ENCODE results near the gene ZDHHC6. TPM values are rescaled to one million over a fixed set of nuclear protein-coding genes. Genes with fewer than 3 reads are reported as not detected.

ZDHHC6 gene
- total and polyA plus RNA-seq, 4 experiments from 2014 or later, result 39.3 to 61.2 (median 54.3) TPM

DNA sequence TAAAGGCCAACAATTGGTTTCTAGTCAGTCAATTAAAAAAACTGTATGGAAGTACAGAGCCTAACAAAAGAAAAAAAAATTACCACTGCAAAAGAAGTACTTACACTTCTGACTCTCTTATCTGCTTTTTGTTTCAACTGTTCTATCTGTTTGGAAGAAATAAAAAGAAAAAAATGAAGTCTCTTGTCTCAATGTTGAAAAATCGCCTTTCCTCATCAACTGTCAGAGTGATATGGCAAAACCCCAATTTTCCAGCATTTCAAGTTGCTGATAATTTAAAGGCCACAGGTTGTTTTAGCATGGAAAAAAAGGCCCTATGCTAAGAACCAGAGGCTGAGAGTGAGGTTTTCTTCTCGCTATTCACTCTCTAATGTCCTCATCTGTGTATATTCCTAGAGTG lies 13.6 kb downstream of the ZDHHC6 start:
- H3K9me3 ChIP-seq (ENCODE audit: control insufficient read depth in 1 of 2, low read length in 2 of 2), result no peaks in the 10 kb centered on the region
- H3K4me3 Mint-ChIP-seq, result no peak overlapping the region
- H3K27me3 ChIP-seq (ENCODE audit: insufficient read depth, low read length), result no peaks in the 10 kb centered on the region
- H3K4me3 ChIP-seq (ENCODE audit: low read length in 2 of 2), result no peak overlapping the region
- intact Hi-C loops (cut with micrococcal nuclease), result no loop called here
- no peaks in the 10 kb centered on the region for H3K9me3 Mint-ChIP-seq
- ChIA-PET CTCF (ENCODE audit: partially characterized antibody) (interaction anchor here (1.0 to 5.1 kb wide), 4 partner anchors 19 to 117 kb away, joined by 3 to 25 read pairs (median 3); no protein-coding TSS in a partner anchor), POLR2A (ENCODE audit: partially characterized antibody) (interaction anchor here (1.1 kb wide), 1 partner anchor 14 kb away, joined by 4 read pairs; the partner anchor contains the start of genes VTI1A and ZDHHC6)
- H3K27me3 Mint-ChIP-seq, result no peaks in the 10 kb centered on the region
- no peaks in the 10 kb centered on the region for H3K4me1 ChIP-seq (ENCODE audit: insufficient read depth, low read length)
- H3K36me3 Mint-ChIP-seq, result peaks cover 31 to 72% of the 10 kb centered on the region in 2 donors
- H3K36me3 ChIP-seq (ENCODE audit: insufficient read depth, low read length), result peaks cover 65% of the 10 kb centered on the region
- peak overlapping the region in 1 of 7 donors; percentile 21 for H3K27ac Mint-ChIP-seq
- no peak for DNase-seq
- no peak overlapping the region for H3K27ac ChIP-seq (ENCODE audit: low read depth, low read length)
- H3K4me1 Mint-ChIP-seq, result peaks cover 0 to 6% (median 0%) of the 10 kb centered on the region in 4 donors

- intact Hi-C loops (cut with micrococcal nuclease), result loop anchor here (10.0 kb wide), 1 partner anchor 55 kb away; the partner anchor contains the start of gene ACSL5
- H3K4me1 ChIP-seq (ENCODE audit: insufficient read depth, low read length), result no peaks in the 10 kb centered on the region
- Mint-ChIP-seq H3K27me3 (no peaks in the 10 kb centered on the region), H3K27ac (peak overlapping the region in 6 of 7 donors; percentile 7 to 82 (median 10)), H3K9me3 (no peaks in the 10 kb centered on the region), H3K36me3 (peaks cover 43 to 79% of the 10 kb centered on the region in 2 donors), H3K4me3 (no peak overlapping the region), H3K4me1 (peaks cover 0 to 3% (median 0%) of the 10 kb centered on the region in 4 donors)
- H3K9me3 ChIP-seq (ENCODE audit: control insufficient read depth in 1 of 2, low read length in 2 of 2), result no peaks in the 10 kb centered on the region
- CTCF ChIA-PET (ENCODE audit: partially characterized antibody), result interaction anchor here (0.5 to 1.4 kb wide), 4 partner anchors 13 to 1626 kb away, joined by 3 to 4 read pairs (median 3); no protein-coding TSS in a partner anchor
- POLR2A ChIA-PET (ENCODE audit: partially characterized antibody), result interaction anchor here (1.3 kb wide), 1 partner anchor 55 kb away, joined by 4 read pairs; no protein-coding TSS in a partner anchor
- no peaks in the 10 kb centered on the region for H3K27me3 ChIP-seq (ENCODE audit: insufficient read depth, low read length)
- no peak for DNase-seq
- no peak overlapping the region for H3K4me3 ChIP-seq (ENCODE audit: low read length in 2 of 2)
- no peak overlapping the region for H3K27ac ChIP-seq (ENCODE audit: low read depth, low read length)
- H3K36me3 ChIP-seq (ENCODE audit: insufficient read depth, low read length), result peaks cover 71% of the 10 kb centered on the region
These were observed 17.0 kb downstream of the ZDHHC6 start for GRCh38 chr10:112429654-112430230.

- Mint-ChIP-seq H3K4me1 (peaks cover 0 to 3% (median 0%) of the 10 kb centered on the region in 4 donors), H3K27ac (peak overlapping the region; percentile 7 to 82 (median 38)), H3K27me3 (no peaks in the 10 kb centered on the region), H3K9me3 (no peaks in the 10 kb centered on the region), H3K36me3 (peaks cover 45 to 79% of the 10 kb centered on the region in 2 donors), H3K4me3 (no peak overlapping the region)
- Histone ChIP-seq H3K27me3 (ENCODE audit: insufficient read depth, low read length) (no peaks in the 10 kb centered on the region), H3K9me3 (ENCODE audit: control insufficient read depth in 1 of 2, low read length in 2 of 2) (no peaks in the 10 kb centered on the region), H3K27ac (ENCODE audit: low read depth, low read length) (no peak overlapping the region), H3K4me3 (ENCODE audit: low read length in 2 of 2) (no peak overlapping the region), H3K4me1 (ENCODE audit: insufficient read depth, low read length) (no peaks in the 10 kb centered on the region), H3K36me3 (ENCODE audit: insufficient read depth, low read length) (peaks cover 70% of the 10 kb centered on the region)
- intact Hi-C loops (cut with micrococcal nuclease), result loop anchor here (10.0 kb wide), 1 partner anchor 54 kb away; the partner anchor contains the start of gene ACSL5
- ChIA-PET CTCF (ENCODE audit: partially characterized antibody) (interaction anchor here (0.5 to 1.4 kb wide), 4 partner anchors 13 to 1626 kb away, joined by 3 to 4 read pairs (median 3); no protein-coding TSS in a partner anchor), POLR2A (ENCODE audit: partially characterized antibody) (interaction anchor here (1.3 kb wide), 1 partner anchor 55 kb away, joined by 4 read pairs; no protein-coding TSS in a partner anchor)
- no peak for DNase-seq
These were observed 17.6 kb downstream of the ZDHHC6 start for GRCh38 chr10:112429147-112429546.

- H3K36me3 Mint-ChIP-seq, result peaks cover 43 to 80% of the 10 kb centered on the region in 2 donors
- intact Hi-C loops (cut with micrococcal nuclease), result loop anchor here (10.0 kb wide), 1 partner anchor 51 kb away; the partner anchor contains the start of gene ACSL5
These were observed 20.6 kb downstream of the ZDHHC6 start for GRCh38 chr10:112426111-112426510.

GRCh38 chr10:112424651-112425050 lies 22.1 kb downstream of the ZDHHC6 start:
- Histone ChIP-seq H3K27ac (ENCODE audit: low read depth, low read length) (no peak overlapping the region), H3K4me1 (ENCODE audit: insufficient read depth, low read length) (no peaks in the 10 kb centered on the region), H3K4me3 (ENCODE audit: low read length in 2 of 2) (no peak overlapping the region), H3K27me3 (ENCODE audit: insufficient read depth, low read length) (no peaks in the 10 kb centered on the region), H3K9me3 (ENCODE audit: control insufficient read depth in 1 of 2, low read length in 2 of 2) (no peaks in the 10 kb centered on the region), H3K36me3 (ENCODE audit: insufficient read depth, low read length) (peaks cover 55% of the 10 kb centered on the region)
- Mint-ChIP-seq H3K27me3 (no peaks in the 10 kb centered on the region), H3K4me1 (peaks cover 0 to 3% (median 0%) of the 10 kb centered on the region in 4 donors), H3K4me3 (no peak overlapping the region), H3K27ac (peak overlapping the region in 2 of 7 donors; percentile 30 to 72), H3K36me3 (peaks cover 43 to 74% of the 10 kb centered on the region in 2 donors), H3K9me3 (no peaks in the 10 kb centered on the region)
- DNase-seq, result no peak
- intact Hi-C loops (cut with micrococcal nuclease), result loop anchor here (10.0 kb wide), 1 partner anchor 50 kb away; the partner anchor contains the start of gene ACSL5
- ChIA-PET POLR2A (ENCODE audit: partially characterized antibody) (interaction anchor here (1.1 to 3.1 kb wide), 2 partner anchors 22 to 49 kb away, joined by 3 to 14 read pairs; partner anchors contain the start of genes VTI1A and ZDHHC6), CTCF (ENCODE audit: partially characterized antibody) (interaction anchor here (4.3 kb wide), 1 partner anchor 11 kb away, joined by 31 read pairs; no protein-coding TSS in a partner anchor)

More at GRCh38 chr10:112426111-112426510, 20.6 kb downstream of the ZDHHC6 start:
- Histone ChIP-seq H3K9me3 (ENCODE audit: control insufficient read depth in 1 of 2, low read length in 2 of 2) (no peaks in the 10 kb centered on the region), H3K27ac (ENCODE audit: low read depth, low read length) (no peak overlapping the region), H3K4me1 (ENCODE audit: insufficient read depth, low read length) (no peaks in the 10 kb centered on the region), H3K36me3 (ENCODE audit: insufficient read depth, low read length) (peaks cover 64% of the 10 kb centered on the region), H3K27me3 (ENCODE audit: insufficient read depth, low read length) (no peaks in the 10 kb centered on the region), H3K4me3 (ENCODE audit: low read length in 2 of 2) (no peak overlapping the region)
- ChIA-PET POLR2A (ENCODE audit: partially characterized antibody) (interaction anchor here (1.1 to 3.1 kb wide), 2 partner anchors 32 to 51 kb away, joined by 3 to 14 read pairs; no protein-coding TSS in a partner anchor), CTCF (ENCODE audit: partially characterized antibody) (interaction anchor here (1.2 to 4.3 kb wide), 2 partner anchors 9 to 289 kb away, joined by 6 to 31 read pairs; no protein-coding TSS in a partner anchor)
- Mint-ChIP-seq H3K4me3 (no peak overlapping the region), H3K27ac (peak overlapping the region in 3 of 7 donors; percentile 24 to 81 (median 64)), H3K27me3 (no peaks in the 10 kb centered on the region), H3K4me1 (peaks cover 0 to 3% (median 0%) of the 10 kb centered on the region in 4 donors), H3K9me3 (no peaks in the 10 kb centered on the region)
- no peak for DNase-seq

DNA sequence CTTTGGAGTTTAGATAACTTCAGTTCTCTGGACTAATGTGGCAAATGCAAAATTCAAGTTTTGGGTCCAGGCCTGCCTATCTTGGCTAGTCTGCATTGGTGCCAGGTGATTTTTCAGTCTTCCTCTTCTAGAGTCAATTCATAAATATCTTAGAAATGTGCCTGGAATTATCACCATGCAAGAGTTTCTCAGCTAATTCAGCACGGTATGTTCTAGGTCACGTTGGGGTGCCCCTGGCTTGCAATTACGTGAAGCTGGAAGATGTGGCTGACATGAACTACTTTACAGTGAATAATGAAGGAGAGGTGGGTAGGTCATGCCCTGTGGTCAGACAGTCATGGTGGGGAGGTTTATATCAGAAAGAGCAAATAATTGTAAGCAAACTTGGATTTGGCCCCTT lies 25.0 kb downstream of the ZDHHC6 start:
- H3K4me1 ChIP-seq (ENCODE audit: insufficient read depth, low read length), result no peaks in the 10 kb centered on the region
- H3K9me3 ChIP-seq (ENCODE audit: control insufficient read depth in 1 of 2, low read length in 2 of 2), result no peaks in the 10 kb centered on the region
- no peak for DNase-seq
- no peak overlapping the region for H3K27ac ChIP-seq (ENCODE audit: low read depth, low read length)
- intact Hi-C loops (cut with micrococcal nuclease), result loop anchor here (10.0 kb wide), 1 partner anchor 47 kb away; the partner anchor contains the start of gene ACSL5
- H3K36me3 ChIP-seq (ENCODE audit: insufficient read depth, low read length), result peaks cover 49% of the 10 kb centered on the region
- H3K27ac Mint-ChIP-seq, result peak overlapping the region in 6 of 7 donors; percentile 5 to 81 (median 40)
- CTCF ChIA-PET (ENCODE audit: partially characterized antibody), result no interaction called here
- POLR2A ChIA-PET (ENCODE audit: partially characterized antibody), result no interaction called here
- H3K27me3 ChIP-seq (ENCODE audit: insufficient read depth, low read length), result no peaks in the 10 kb centered on the region
- H3K4me3 ChIP-seq (ENCODE audit: low read length in 2 of 2), result no peak overlapping the region
- H3K9me3 Mint-ChIP-seq, result no peaks in the 10 kb centered on the region
- H3K36me3 Mint-ChIP-seq, result peaks cover 42 to 71% of the 10 kb centered on the region in 2 donors
- H3K4me3 Mint-ChIP-seq, result no peak overlapping the region
- no peaks in the 10 kb centered on the region for H3K4me1 Mint-ChIP-seq
- no peaks in the 10 kb centered on the region for H3K27me3 Mint-ChIP-seq

- no peaks in the 10 kb centered on the region for H3K27me3 Mint-ChIP-seq
- H3K4me1 Mint-ChIP-seq, result no peaks in the 10 kb centered on the region
- peak overlapping the region in 1 of 7 donors; percentile 29 for H3K27ac Mint-ChIP-seq
- no peaks in the 10 kb centered on the region for H3K4me1 ChIP-seq (ENCODE audit: insufficient read depth, low read length)
- H3K4me3 ChIP-seq (ENCODE audit: low read length in 2 of 2), result no peak overlapping the region
- H3K36me3 Mint-ChIP-seq, result peaks cover 61 to 77% of the 10 kb centered on the region in 2 donors
- H3K27me3 ChIP-seq (ENCODE audit: insufficient read depth, low read length), result no peaks in the 10 kb centered on the region
- H3K4me3 Mint-ChIP-seq, result no peak overlapping the region
- intact Hi-C loops (cut with micrococcal nuclease), result no loop called here
- H3K9me3 Mint-ChIP-seq, result no peaks in the 10 kb centered on the region
- POLR2A ChIA-PET (ENCODE audit: partially characterized antibody), result no interaction called here
- H3K27ac ChIP-seq (ENCODE audit: low read depth, low read length), result no peak overlapping the region
- no peaks in the 10 kb centered on the region for H3K9me3 ChIP-seq (ENCODE audit: control insufficient read depth in 1 of 2, low read length in 2 of 2)
- peaks cover 70% of the 10 kb centered on the region for H3K36me3 ChIP-seq (ENCODE audit: insufficient read depth, low read length)
- CTCF ChIA-PET (ENCODE audit: partially characterized antibody), result no interaction called here
- no peak for DNase-seq
These were observed 34.0 kb downstream of the ZDHHC6 start for GRCh38 chr10:112412696-112413095.
